Caco-2 (cell line): Measurements from ENCODE around the gene SNX20. TPM values are rescaled to one million over a fixed set of nuclear protein-coding genes. Genes with fewer than 3 reads are reported as not detected.
A peak's percentile ranks its signal among the peaks of the same experiment; 100 is the strongest.

Experiments used
- BruUV-seq: library from RNA; stranded (reverse); fragments of 400-500 nt; replicated peaks from 2 replicates; lab custom pipeline; 2021; lab: Mats Ljungman, UMichigan
- CTCF ChIA-PET: fragments of 300-600 bp; sonication (Branson Sonifier 250); formaldehyde crosslinking; loops from one replicate; lab custom pipeline; 2022; ENCODE audit warnings: antibody characterized with exemption; lab: Charles Lee
- POLR2A ChIA-PET: fragments of 300-600 bp; sonication (Branson Sonifier 250); formaldehyde crosslinking; loops from one replicate; lab custom pipeline; 2022; ENCODE audit warnings: antibody characterized with exemption; lab: Charles Lee
- DNase-seq, 2 experiments: peaks; one replicate each; pipeline versions ENCODE4 v3.0.0 to v3.0.0-alpha.2; 2020 to 2022
- H3K27me3 ChIP-seq: replicated peaks from 2 replicates; pipeline ENCODE4 v1.6.0; 2011; ENCODE audit warnings: low read length; ENCODE audit not compliant: control insufficient read depth, insufficient read depth
- H3K36me3 ChIP-seq: 2 replicates; pipeline ENCODE4 v1.5.1; 2011; ENCODE audit warnings: low read length; ENCODE audit not compliant: control insufficient read depth, insufficient read depth
- H3K4me1 ChIP-seq: fragments of 250-450 bp; sonication (Bioruptor Pico); 2 replicates; pipeline ENCODE4 v1.5.1; 2020; ENCODE audit warnings: mild to moderate bottlenecking
- H3K4me3 ChIP-seq: 2 replicates; pipeline ENCODE4 v1.5.1; 2011; ENCODE audit warnings: low read depth, mild to moderate bottlenecking, control low read depth, low read length
- H3K9me3 ChIP-seq: fragments of 250-450 bp; sonication (Bioruptor Pico); 2 replicates; pipeline ENCODE4 v1.5.1; 2020; ENCODE audit warnings: mild to moderate bottlenecking, moderate library complexity
- H3K27ac Mint-ChIP-seq: one replicate; pipeline ENCODE4 v1.8.0; 2022; ENCODE audit warnings: mixed read lengths; ENCODE audit not compliant: unreplicated experiment
- H3K27me3 Mint-ChIP-seq: one replicate; pipeline ENCODE4 v1.8.0; 2022; ENCODE audit warnings: mixed read lengths; ENCODE audit not compliant: insufficient read depth, unreplicated experiment
- H3K36me3 Mint-ChIP-seq: one replicate; pipeline ENCODE4 v1.8.0; 2022; ENCODE audit warnings: mild to moderate bottlenecking, mixed read lengths; ENCODE audit not compliant: insufficient read depth, unreplicated experiment
- H3K4me1 Mint-ChIP-seq: one replicate; pipeline ENCODE4 v1.8.0; 2022; ENCODE audit warnings: low read depth, mixed read lengths; ENCODE audit not compliant: unreplicated experiment
- H3K4me3 Mint-ChIP-seq: one replicate; pipeline ENCODE4 v1.8.0; 2022; ENCODE audit warnings: mild to moderate bottlenecking, moderate library complexity, mixed read lengths; ENCODE audit not compliant: unreplicated experiment
- H3K9me3 Mint-ChIP-seq: one replicate; pipeline ENCODE4 v1.8.0; 2022; ENCODE audit warnings: mixed read lengths; ENCODE audit not compliant: unreplicated experiment
- CTCF ChIP-seq, 2 experiments: fragments of 200-600 bp in 1 of 2; IDR thresholded peaks; 1 replicate in 1 of 2; 2 replicates in 1 of 2; pipeline versions ENCODE4 v1.5.1 to v1.8.0; 2011 to 2022; ENCODE audit warnings: antibody characterized with exemption in 1 of 2, control low read depth in 1 of 2, inconsistent platforms in 1 of 2, low read depth in 1 of 2, low read length in 1 of 2, mild to moderate bottlenecking in 1 of 2, moderate library complexity in 1 of 2; ENCODE audit not compliant: insufficient read depth in 1 of 2, severe bottlenecking in 1 of 2, unreplicated experiment in 1 of 2
- intact Hi-C: fragments of 100-400 bp; cut with micrococcal nuclease; formaldehyde crosslinking; loops from one replicate; pipeline ENCODE4 v1.10.0; 2022; ENCODE audit not compliant: unreplicated experiment
- total RNA-seq: library from RNA; stranded (reverse); gene quantifications from 2 replicates; pipeline ENCODE4 v1.2.3, GENCODE V29; 2022

The SNX20 gene
- total RNA-seq, 1 experiment from 2014 or later, result not detected

- Histone ChIP-seq H3K27me3 (no peaks in the 10 kb centered on the region), H3K9me3 (no peaks in the 10 kb centered on the region), H3K4me1 (peaks cover 24% of the 10 kb centered on the region), H3K36me3 (no peaks in the 10 kb centered on the region), H3K4me3 (no peak overlapping the region; the same call in 1 of the 2 replicates)
- ChIA-PET POLR2A (no interaction called here), CTCF (interaction anchor here (1.1 to 2.6 kb wide), 4 partner anchors 23 to 87 kb away, joined by 4 to 14 read pairs (median 4); partner anchors contain the start of gene CYLD)
- intact Hi-C loops, result loop anchor here (1.0 kb wide), 2 partner anchors 13 to 22 kb away; no protein-coding TSS in a partner anchor
- H3K9me3 Mint-ChIP-seq, result no peaks in the 10 kb centered on the region
- no peaks in the 10 kb centered on the region for H3K27me3 Mint-ChIP-seq
- H3K4me1 Mint-ChIP-seq, result peaks cover 20% of the 10 kb centered on the region
- H3K36me3 Mint-ChIP-seq, result no peaks in the 10 kb centered on the region
- no peak for DNase-seq
- BruUV-seq, result no TSS peak
- peak overlapping the region; percentile 50 for H3K4me3 Mint-ChIP-seq
- no peak for TF ChIP-seq CTCF (IDR thresholded peaks at IDR 0.05; ENCODE audit: insufficient read depth in 1 of 2, low read depth in 1 of 2, low read length in 1 of 2, severe bottlenecking in 1 of 2, unreplicated experiment in 1 of 2)
- H3K27ac Mint-ChIP-seq, result no peak overlapping the region
Measured at GRCh38 chr16:50718761-50719400, 37.8 kb upstream of the SNX20 start.

GRCh38 chr16:50718061-50718760 lies 37.1 kb upstream of the SNX20 start:
- H3K27me3 ChIP-seq, result no peaks in the 10 kb centered on the region
- H3K4me3 ChIP-seq, result no peak overlapping the region
- ChIA-PET CTCF (interaction anchor here (1.1 to 2.6 kb wide), 3 partner anchors 23 to 88 kb away, joined by 4 to 14 read pairs (median 4); partner anchors contain the start of gene CYLD), POLR2A (no interaction called here)
- H3K27me3 Mint-ChIP-seq, result no peaks in the 10 kb centered on the region
- H3K27ac Mint-ChIP-seq, result no peak overlapping the region
- no peak for DNase-seq
- intact Hi-C loops, result no loop called here
- H3K36me3 Mint-ChIP-seq, result no peaks in the 10 kb centered on the region
- no peaks in the 10 kb centered on the region for H3K36me3 ChIP-seq
- peaks cover 24% of the 10 kb centered on the region for H3K4me1 ChIP-seq
- TF ChIP-seq CTCF (IDR thresholded peaks at IDR 0.05; ENCODE audit: insufficient read depth in 1 of 2, low read depth in 1 of 2, low read length in 1 of 2, severe bottlenecking in 1 of 2, unreplicated experiment in 1 of 2), result no peak
- H3K4me1 Mint-ChIP-seq, result peaks cover 20% of the 10 kb centered on the region
- BruUV-seq, result no TSS peak
- no peaks in the 10 kb centered on the region for H3K9me3 ChIP-seq
- peak overlapping the region; percentile 50 for H3K4me3 Mint-ChIP-seq
- no peaks in the 10 kb centered on the region for H3K9me3 Mint-ChIP-seq

GRCh38 chr16:50717494-50717893 lies 36.4 kb upstream of the SNX20 start:
- Mint-ChIP-seq H3K9me3 (no peaks in the 10 kb centered on the region), H3K36me3 (no peaks in the 10 kb centered on the region), H3K27ac (no peak overlapping the region), H3K27me3 (no peaks in the 10 kb centered on the region), H3K4me1 (peaks cover 20% of the 10 kb centered on the region), H3K4me3 (no peak overlapping the region)
- Histone ChIP-seq H3K9me3 (no peaks in the 10 kb centered on the region), H3K4me1 (peaks cover 24% of the 10 kb centered on the region), H3K36me3 (no peaks in the 10 kb centered on the region), H3K27me3 (no peaks in the 10 kb centered on the region), H3K4me3 (no peak overlapping the region)
- BruUV-seq, result no TSS peak
- no peak for DNase-seq
- ChIA-PET CTCF (no interaction called here), POLR2A (no interaction called here)
- intact Hi-C loops, result no loop called here
- TF ChIP-seq CTCF (IDR thresholded peaks at IDR 0.05; ENCODE audit: insufficient read depth in 1 of 2, low read depth in 1 of 2, low read length in 1 of 2, severe bottlenecking in 1 of 2, unreplicated experiment in 1 of 2), result no peak
